IPS DF 6.9 (cell line): ENCODE data around the gene GPR157.

Experiments
- DNase-seq: peaks from one replicate; pipeline ENCODE4 v3.0.0-alpha.2; 2013; ENCODE audit warnings: low read depth, low spot score
- H3K27ac ChIP-seq: one replicate; pipeline ENCODE4 v1.5.1; 2013; ENCODE audit warnings: low read length, control low read depth
- H3K27me3 ChIP-seq: 2 replicates; pipeline ENCODE4 v1.6.1; 2013; ENCODE audit warnings: mild to moderate bottlenecking, low read length; ENCODE audit not compliant: control insufficient read depth, insufficient read depth
- H3K36me3 ChIP-seq: 2 replicates; pipeline ENCODE4 v1.6.1; 2013; ENCODE audit warnings: low read length; ENCODE audit not compliant: control insufficient read depth, insufficient read depth
- H3K4me1 ChIP-seq: 2 replicates; pipeline ENCODE4 v1.6.1; 2013; ENCODE audit warnings: low read length; ENCODE audit not compliant: control insufficient read depth, insufficient read depth
- H3K4me3 ChIP-seq: 2 replicates; pipeline ENCODE4 v1.5.1; 2013; ENCODE audit warnings: mild to moderate bottlenecking, low read length
- H3K9me3 ChIP-seq: 2 replicates; pipeline ENCODE4 v1.6.1; 2013; ENCODE audit warnings: low read length, inconsistent platforms; ENCODE audit not compliant: control insufficient read depth, insufficient read depth
- WGBS: extraction: QIAGEN DNeasy Blood & Tissue Kit; methylation state at CpG from one replicate; pipeline ENCODE4 v1.1.7; 2013; ENCODE audit warnings: mixed read lengths, missing lambda C conversion rate; ENCODE audit not compliant: insufficient read length, insufficient coverage; 5-methylcytosine and 5-hydroxymethylcytosine counted together

The GPR157 gene

GRCh38 chr1:9062846-9063245, 66.1 kb downstream of the GPR157 start:
- Histone ChIP-seq H3K9me3 (no peaks in the 10 kb centered on the region), H3K27me3 (no peaks in the 10 kb centered on the region), H3K4me3 (no peak overlapping the region), H3K36me3 (no peaks in the 10 kb centered on the region; the same call in 1 of the 2 replicates), H3K4me1 (peaks cover 3% of the 10 kb centered on the region; the same call in 1 of the 2 replicates), H3K27ac (no peak overlapping the region)
- no peak for DNase-seq
- WGBS = no CpG with 5 or more reads among the region's 5 CpGs

- no peak overlapping the region for H3K27ac ChIP-seq
- DNase-seq = no peak
- no CpG with 5 or more reads among the region's 7 CpGs for WGBS
- no peaks in the 10 kb centered on the region for H3K9me3 ChIP-seq
- H3K4me1 ChIP-seq = peaks cover 3% of the 10 kb centered on the region; the same call in 1 of the 2 replicates
- H3K36me3 ChIP-seq = no peaks in the 10 kb centered on the region; the same call in 1 of the 2 replicates
- H3K27me3 ChIP-seq = no peaks in the 10 kb centered on the region
- H3K4me3 ChIP-seq = no peak overlapping the region
These were observed 66.9 kb downstream of the GPR157 start for GRCh38 chr1:9062021-9062471.

GRCh38 chr1:9061252-9061960, 67.5 kb downstream of the GPR157 start:
- no peaks in the 10 kb centered on the region for H3K9me3 ChIP-seq
- peaks cover 3% of the 10 kb centered on the region; the same call in 1 of the 2 replicates for H3K4me1 ChIP-seq
- no peak overlapping the region for H3K27ac ChIP-seq
- no peaks in the 10 kb centered on the region; the same call in 1 of the 2 replicates for H3K36me3 ChIP-seq
- H3K27me3 ChIP-seq = no peaks in the 10 kb centered on the region
- no peak for DNase-seq
- WGBS = no CpG with 5 or more reads among the region's 6 CpGs
- H3K4me3 ChIP-seq = no peak overlapping the region

- H3K36me3 ChIP-seq = no peaks in the 10 kb centered on the region; the same call in 1 of the 2 replicates
- no peak overlapping the region for H3K27ac ChIP-seq
- WGBS = 100% methylated on average over 1 of the region's 4 CpGs
- no peaks in the 10 kb centered on the region for H3K27me3 ChIP-seq
- no peak for DNase-seq
- H3K4me1 ChIP-seq = peaks cover 3% of the 10 kb centered on the region; the same call in 1 of the 2 replicates
- H3K9me3 ChIP-seq = no peaks in the 10 kb centered on the region
- H3K4me3 ChIP-seq = no peak overlapping the region
These were observed 68.8 kb downstream of the GPR157 start for GRCh38 chr1:9059891-9060744.

GRCh38 chr1:9058465-9058864, 70.4 kb downstream of the GPR157 start:
- no peak for DNase-seq
- Histone ChIP-seq H3K27me3 (no peaks in the 10 kb centered on the region), H3K4me3 (no peak overlapping the region), H3K4me1 (peaks cover 3% of the 10 kb centered on the region; the same call in 1 of the 2 replicates), H3K9me3 (no peaks in the 10 kb centered on the region), H3K36me3 (no peaks in the 10 kb centered on the region; the same call in 1 of the 2 replicates), H3K27ac (no peak overlapping the region)
- no CpG with 5 or more reads among the region's 2 CpGs for WGBS

- H3K36me3 ChIP-seq = no peaks in the 10 kb centered on the region; the same call in 1 of the 2 replicates
- no peaks in the 10 kb centered on the region for H3K27me3 ChIP-seq
- no peak overlapping the region for H3K4me3 ChIP-seq
- no peaks in the 10 kb centered on the region for H3K9me3 ChIP-seq
- H3K27ac ChIP-seq = no peak overlapping the region
- no CpG with 5 or more reads among the region's 10 CpGs for WGBS
- peaks cover 3% of the 10 kb centered on the region; the same call in 1 of the 2 replicates for H3K4me1 ChIP-seq
- DNase-seq = no peak
These were observed 71.1 kb downstream of the GPR157 start for GRCh38 chr1:9057851-9058250.

- no peak for DNase-seq
- Histone ChIP-seq H3K4me1 (peaks cover 2% of the 10 kb centered on the region; the same call in 1 of the 2 replicates), H3K27ac (no peak overlapping the region), H3K4me3 (no peak overlapping the region), H3K9me3 (no peaks in the 10 kb centered on the region), H3K36me3 (no peaks in the 10 kb centered on the region), H3K27me3 (no peaks in the 10 kb centered on the region)
- no CpG with 5 or more reads among the region's 6 CpGs for WGBS
These were observed 76.4 kb downstream of the GPR157 start for GRCh38 chr1:9052272-9053049.

- H3K4me3 ChIP-seq = no peak overlapping the region
- WGBS = no CpG with 5 or more reads among the region's 1 CpG
- no peaks in the 10 kb centered on the region for H3K36me3 ChIP-seq
- H3K27ac ChIP-seq = no peak overlapping the region
- no peaks in the 10 kb centered on the region for H3K9me3 ChIP-seq
- H3K4me1 ChIP-seq = peaks cover 2% of the 10 kb centered on the region; the same call in 1 of the 2 replicates
- no peak for DNase-seq
- H3K27me3 ChIP-seq = no peaks in the 10 kb centered on the region
These were observed 77.5 kb downstream of the GPR157 start for GRCh38 chr1:9051379-9051778.

- H3K9me3 ChIP-seq = no peaks in the 10 kb centered on the region
- H3K4me1 ChIP-seq = peaks cover 2% of the 10 kb centered on the region; the same call in 1 of the 2 replicates
- H3K27me3 ChIP-seq = no peaks in the 10 kb centered on the region
- DNase-seq = no peak
- no CpG with 5 or more reads among the region's 3 CpGs for WGBS
- no peaks in the 10 kb centered on the region for H3K36me3 ChIP-seq
- H3K4me3 ChIP-seq = no peak overlapping the region
- no peak overlapping the region for H3K27ac ChIP-seq
These were observed 78.1 kb downstream of the GPR157 start for GRCh38 chr1:9050803-9051202.
